Fibroblast of lung (primary cell): ENCODE results near the gene GINS3.
"Not testable (repeated sequence)": the region's sequence is repeated elsewhere in the genome, so short reads cannot be mapped to it uniquely, and the experiment has no call there.

ENCODE experiments used
- EZH2 ChIP-seq: IDR thresholded peaks from 2 replicates; pipeline ENCODE4 v1.5.1; 2012; ENCODE audit warnings: low read length, control low read depth, mild to moderate bottlenecking; ENCODE audit errors: missing control alignments
- TF ChIP-seq, protein P1 (sequence below), 2 donors: IDR thresholded peaks in 1 of 2; conservative IDR thresholded peaks in 1 of 2; 1 replicate in 1 of 2; 2 replicates in 1 of 2; pipeline ENCODE4 v1.5.1; 2011 to 2012; ENCODE audit warnings: low read length in 2 of 2, control low read depth in 1 of 2, inconsistent platforms in 1 of 2, low read depth in 1 of 2, mild to moderate bottlenecking in 1 of 2

GRCh38 chr16:58401305-58401704 is 9.0 kb downstream of the GINS3 start:
- TF ChIP-seq, protein P1, sequence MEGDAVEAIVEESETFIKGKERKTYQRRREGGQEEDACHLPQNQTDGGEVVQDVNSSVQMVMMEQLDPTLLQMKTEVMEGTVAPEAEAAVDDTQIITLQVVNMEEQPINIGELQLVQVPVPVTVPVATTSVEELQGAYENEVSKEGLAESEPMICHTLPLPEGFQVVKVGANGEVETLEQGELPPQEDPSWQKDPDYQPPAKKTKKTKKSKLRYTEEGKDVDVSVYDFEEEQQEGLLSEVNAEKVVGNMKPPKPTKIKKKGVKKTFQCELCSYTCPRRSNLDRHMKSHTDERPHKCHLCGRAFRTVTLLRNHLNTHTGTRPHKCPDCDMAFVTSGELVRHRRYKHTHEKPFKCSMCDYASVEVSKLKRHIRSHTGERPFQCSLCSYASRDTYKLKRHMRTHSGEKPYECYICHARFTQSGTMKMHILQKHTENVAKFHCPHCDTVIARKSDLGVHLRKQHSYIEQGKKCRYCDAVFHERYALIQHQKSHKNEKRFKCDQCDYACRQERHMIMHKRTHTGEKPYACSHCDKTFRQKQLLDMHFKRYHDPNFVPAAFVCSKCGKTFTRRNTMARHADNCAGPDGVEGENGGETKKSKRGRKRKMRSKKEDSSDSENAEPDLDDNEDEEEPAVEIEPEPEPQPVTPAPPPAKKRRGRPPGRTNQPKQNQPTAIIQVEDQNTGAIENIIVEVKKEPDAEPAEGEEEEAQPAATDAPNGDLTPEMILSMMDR (conservative IDR thresholded peaks at IDR 0.05 in 1 of 2, IDR thresholded peaks at IDR 0.05 in 1 of 2; ENCODE audit: low read depth in 1 of 2, low read length in 2 of 2): not testable (repeated sequence)
- not testable (repeated sequence) for TF ChIP-seq EZH2
